T-helper 1 cell treated with Interleukin-12 subunit alpha and Interleukin-12 subunit beta and Interleukin-4 antibody, amounts not matched to agents 30 ng/mL and 1 ng/mL, for 36 hours (primary cell): Measurements from ENCODE around the gene IQUB. TPM values are rescaled to one million over a fixed set of nuclear protein-coding genes. Genes with fewer than 3 reads are reported as not detected.
"Not testable (repeated sequence)": the region's sequence is repeated elsewhere in the genome, so short reads cannot be mapped to it uniquely, and the experiment has no call there.

Source experiments
- intact Hi-C: fragments of 100-400 bp; cut with micrococcal nuclease; formaldehyde crosslinking; loops from one replicate; pipeline ENCODE4 v1.15.1; 2024
- total RNA-seq: library from RNA; stranded (reverse); gene quantifications from 2 replicates; pipeline ENCODE4 v1.2.3, GENCODE V29; 2022

IQUB gene
- 0.10 TPM in 1 of 2 replicates, not detected in the other for total RNA-seq

DNA sequence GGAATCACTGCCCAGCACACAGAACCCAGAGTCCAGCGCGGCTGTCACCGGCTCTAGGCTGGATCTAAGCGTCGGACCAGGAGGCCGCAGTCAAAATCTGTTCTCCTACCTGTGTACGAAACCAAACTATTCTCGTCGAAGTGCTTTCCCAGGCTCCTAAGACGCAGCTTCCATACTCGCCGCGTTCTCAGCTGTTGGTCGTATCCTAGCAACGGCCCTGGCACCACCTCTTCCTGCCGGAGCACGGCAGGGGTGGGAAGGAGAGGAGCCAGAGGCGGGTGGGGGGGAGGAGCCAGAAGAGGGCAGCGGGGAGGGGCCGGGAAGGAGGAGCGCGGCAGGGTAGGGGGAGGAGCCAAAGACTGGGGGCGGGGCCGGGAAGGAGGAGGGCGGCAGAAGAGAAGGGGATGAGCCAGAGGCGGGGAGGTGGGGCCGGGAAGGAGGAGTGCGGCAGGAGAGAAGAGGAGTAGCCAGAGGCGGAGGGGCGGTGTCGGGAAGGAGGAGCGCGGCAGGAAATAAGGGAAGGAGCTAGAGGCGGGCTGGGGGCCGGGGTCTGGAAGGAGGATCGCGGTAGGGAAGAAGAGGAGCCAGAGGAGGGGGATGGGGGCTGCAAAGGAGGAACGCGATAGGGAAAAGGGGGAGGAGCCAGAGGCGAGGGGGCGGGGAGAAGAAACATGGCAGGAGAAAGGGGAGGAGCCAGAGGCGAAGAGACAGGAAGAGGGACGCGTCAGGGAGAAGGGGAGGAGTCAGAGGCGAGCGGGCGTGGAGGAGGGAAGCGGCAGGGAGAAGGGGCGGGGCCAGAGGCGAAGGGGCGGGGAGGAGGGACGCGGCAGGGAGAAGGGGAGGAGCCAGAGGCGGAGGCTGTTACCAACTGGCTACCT lies at the start of gene IQUB:
IQUB (minus strand) TSS at position 213 of the 878 bp plus-strand sequence. CDS start 22,255 bp downstream, outside the sequence.
- intact Hi-C loops = loop anchor here (1.0 kb wide), 4 partner anchors 10 to 1395 kb away; partner anchors contain the start of genes NDUFA5, POT1 and WASL

DNA sequence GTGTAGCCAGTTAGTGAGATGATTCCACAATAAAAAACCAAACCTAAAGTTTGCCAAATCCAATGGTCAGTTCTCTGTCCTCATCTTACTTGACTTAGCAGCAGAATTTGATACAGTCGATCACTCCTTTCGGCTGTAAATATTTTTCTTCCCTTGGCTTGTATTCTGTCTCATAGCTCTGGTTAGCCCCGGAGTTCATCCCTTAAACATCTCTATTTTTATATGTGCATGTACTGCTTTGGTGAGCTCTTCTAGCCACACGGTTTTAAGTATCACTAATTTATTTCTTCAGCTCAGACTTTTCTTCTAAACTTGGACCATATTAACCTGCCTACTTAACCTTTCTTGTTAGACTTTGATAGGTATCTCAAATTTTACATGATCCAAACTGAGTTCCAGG lies 49.4 kb upstream of the IQUB start:
- intact Hi-C loops = no loop called here

DNA sequence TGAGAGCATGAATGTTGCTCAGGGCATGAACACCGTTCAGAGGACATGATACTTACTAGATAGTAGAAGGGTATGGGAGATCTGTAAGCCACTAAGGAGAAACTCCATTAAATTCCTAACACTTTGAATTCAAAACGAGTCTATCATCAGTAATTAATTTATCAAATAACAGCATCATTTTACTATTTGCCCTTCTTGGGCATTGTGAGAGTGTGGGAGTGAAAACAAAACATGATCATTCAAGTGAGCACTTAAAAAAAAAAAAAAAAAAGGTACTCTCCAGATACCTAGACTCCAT lies 46.7 kb upstream of the IQUB start:
- intact Hi-C loops = loop anchor here (1.0 kb wide), 1 partner anchor 291 kb away; no protein-coding TSS in a partner anchor

DNA sequence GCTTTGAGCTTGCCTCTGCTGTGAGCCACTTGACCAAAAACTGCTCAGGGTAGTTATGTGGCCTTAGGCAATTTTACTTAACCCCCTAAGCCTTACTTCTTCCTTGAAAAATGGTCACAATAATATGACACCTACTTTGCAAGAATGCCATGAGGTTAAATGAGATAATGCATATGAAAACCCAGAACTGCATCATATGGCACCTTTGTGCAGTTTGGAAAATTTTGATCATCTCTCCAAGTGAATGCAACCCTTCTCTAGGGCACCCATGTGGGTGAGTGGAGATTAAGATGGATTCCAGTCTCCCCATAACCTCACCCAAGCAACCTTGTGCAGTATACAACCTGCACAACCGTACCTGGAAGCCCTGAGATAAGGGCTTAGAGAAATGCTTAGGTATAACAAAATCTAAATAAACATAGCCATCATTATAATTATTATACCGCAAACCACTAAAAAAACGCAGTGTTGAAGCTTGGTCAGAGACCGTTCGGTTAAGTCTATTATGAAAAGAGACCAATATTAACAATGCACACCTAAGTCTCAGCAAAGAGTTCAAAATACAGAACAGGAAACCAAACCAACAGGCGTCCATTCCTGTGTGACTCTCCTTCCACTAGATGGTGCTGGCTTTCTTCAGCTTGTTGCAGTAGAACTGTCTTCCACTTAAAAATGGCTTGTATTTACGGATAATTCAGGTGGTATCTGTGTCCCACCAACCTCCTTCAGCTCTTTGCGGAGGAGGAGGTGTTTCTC lies 46.2 kb upstream of the IQUB start:
- intact Hi-C loops = loop anchor here (1.0 kb wide), 1 partner anchor 292 kb away; no protein-coding TSS in a partner anchor

DNA sequence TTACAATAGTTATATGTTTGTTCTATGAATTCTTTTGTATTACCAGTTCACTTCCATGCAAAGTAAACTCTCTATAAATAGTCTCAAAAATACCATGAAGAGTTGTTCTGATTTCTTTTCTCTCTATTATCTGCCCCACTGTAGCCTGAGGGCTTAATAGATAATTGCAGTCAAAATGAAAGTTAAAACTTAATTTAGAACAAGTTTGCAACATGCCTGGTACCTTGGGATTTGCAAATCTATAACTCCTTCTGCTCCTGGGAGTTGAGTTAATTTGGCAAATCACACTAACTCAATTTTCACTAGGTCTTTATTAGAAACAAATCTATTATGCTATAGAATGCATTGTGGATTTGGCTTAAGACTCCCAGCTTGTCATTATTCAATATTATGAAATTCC lies 45.0 kb upstream of the IQUB start:
- intact Hi-C loops = no loop called here

DNA sequence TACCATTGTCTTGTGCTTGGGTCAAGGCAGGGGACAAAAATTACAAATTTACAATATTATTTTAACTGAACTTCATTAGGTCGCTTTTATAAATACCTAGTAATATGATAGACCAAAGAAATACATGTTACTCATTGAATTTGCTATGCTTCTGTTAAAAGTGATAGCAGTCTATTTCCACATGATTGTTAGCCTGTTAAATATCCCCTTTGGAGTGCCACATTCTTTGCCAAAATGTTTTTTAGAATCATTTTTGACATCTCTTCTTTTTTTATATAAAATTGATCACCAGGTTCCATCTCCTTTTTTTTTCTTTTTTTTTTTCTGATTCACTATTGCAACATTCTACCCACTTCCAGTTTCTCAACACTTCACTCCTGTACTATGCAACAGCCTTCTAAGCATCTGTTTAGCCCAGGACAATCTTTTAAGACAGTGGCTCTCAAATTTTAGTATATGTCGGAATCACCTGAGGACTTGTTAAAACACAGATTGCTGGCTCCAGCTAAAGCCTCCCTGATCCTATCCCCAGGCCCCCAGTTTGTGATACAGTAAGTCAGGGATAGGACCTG lies 39.6 kb upstream of the IQUB start:
- intact Hi-C loops = no loop called here

DNA sequence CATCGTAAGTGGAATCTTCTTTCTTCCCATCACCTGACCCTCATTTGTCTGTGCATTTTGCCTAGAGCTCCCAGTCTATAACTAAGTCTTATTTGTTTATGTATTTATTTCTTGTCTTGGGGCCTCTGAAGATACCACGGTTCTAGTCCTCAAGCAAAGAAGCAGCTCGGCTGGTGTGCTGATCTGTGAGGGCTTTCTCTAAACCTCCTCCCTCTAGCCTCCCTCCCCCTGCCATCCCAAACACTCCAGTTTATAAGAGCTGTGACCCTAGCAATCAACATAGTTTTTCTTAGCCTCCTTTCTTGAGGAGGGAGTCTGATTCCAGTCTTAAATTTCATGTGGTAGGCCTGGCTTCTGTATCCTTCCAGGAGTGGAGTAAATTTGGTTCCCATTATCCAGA lies 38.9 kb upstream of the IQUB start:
- intact Hi-C loops = no loop called here

DNA sequence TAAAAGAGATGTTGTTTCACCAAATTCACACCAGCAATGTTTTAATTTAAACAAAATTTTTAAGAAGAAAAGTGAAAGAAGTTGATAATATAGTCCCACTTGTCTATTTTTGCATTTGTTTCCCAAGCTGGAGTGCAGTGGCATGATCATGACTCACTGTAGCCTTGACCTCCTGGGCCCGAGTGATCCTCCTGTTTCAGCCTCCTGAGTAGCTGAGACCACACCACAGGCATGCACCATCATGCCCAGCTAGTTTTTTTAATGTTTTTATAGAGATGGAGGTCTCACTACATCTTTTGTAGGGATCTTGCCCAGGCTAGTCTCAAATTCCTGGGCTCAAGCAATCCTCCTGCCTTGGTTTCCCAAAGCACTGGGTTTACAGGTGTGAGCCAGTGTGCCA lies 37.3 kb upstream of the IQUB start:
- intact Hi-C loops = no loop called here

DNA sequence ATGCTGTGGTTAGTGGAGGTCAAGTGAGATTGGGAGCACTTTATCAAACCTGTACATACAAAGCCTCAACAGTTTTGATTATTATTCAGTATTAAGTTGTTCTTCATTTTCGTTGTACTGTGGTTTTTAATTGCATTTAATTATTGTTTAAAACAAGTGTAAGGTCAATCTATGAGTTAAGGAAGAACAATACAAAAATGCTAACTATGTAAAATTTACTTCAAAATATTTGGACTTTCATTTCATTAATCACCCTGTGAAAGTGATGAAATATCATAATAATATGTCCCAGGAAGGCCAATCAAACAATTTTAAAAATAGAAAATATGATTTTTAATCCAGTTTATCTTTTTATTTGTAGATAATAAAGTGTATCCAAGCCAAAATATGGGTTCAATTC lies 36.8 kb upstream of the IQUB start:
- intact Hi-C loops = no loop called here

DNA sequence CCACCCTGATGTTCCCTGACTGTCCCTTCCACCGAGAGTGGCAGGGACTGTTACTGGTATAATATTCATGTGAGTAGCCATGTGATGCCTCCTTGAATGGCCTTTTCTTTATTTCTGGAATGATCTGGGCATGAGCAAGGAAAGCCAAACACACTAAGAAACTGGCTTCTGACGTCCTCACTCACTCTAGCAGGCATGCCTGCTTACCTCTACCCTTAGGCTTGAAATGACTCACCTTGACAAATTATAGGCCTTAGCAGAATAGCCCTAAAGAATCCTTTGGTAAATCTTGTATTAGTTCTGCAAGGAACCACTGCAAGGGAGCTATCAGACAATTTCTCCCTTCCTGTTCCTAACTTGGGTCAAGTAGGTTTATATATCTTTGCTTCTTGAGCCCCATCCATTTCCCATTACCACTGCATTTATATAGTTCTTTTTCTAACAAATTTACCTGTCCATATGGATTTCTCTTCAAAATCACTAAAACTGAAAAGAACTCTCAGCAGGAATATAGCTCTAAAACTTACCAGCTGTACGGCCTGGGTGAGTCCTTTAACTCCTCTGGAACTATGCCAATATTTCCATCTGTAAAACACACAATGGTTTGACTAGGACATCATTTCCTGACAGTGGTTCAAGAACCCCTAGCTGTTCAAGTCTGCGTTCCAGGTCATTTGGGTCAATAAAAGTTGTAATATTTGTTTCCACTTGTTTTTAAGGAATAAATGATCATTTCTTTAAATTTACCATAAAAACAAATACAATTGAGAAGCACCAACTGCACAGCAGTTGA lies 36.2 kb upstream of the IQUB start:
- intact Hi-C loops = no loop called here

DNA sequence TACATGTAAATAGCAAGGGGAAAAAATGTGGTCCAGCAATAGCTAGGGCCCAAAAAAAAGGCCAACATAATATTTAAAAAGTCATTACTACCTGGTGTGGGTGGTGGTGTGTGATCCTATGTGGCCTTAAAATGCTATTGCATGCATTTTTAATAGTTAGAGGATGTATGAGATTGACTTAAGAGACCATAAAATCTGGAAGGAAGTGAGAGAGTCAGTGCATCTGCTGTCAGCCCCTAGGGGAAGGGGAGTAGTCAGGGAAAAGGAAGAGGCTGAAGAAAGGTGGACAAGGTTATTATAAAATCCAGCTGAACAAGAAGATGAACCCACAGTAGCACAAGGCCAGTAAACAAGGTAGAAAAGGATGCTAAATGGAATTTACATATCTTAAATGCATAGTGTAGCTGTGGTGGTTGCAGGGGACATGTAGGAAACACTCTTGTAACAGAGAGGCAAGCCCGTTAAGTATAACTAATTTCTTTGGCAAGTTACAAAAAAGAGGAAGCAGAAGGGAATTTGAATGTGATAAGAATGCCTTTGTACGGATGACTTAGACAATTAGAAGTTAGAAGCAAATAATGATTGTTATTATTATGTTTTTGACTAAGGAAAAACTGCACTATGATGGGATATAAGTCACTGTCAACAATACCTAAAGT lies 35.1 kb upstream of the IQUB start:
- intact Hi-C loops = no loop called here

DNA sequence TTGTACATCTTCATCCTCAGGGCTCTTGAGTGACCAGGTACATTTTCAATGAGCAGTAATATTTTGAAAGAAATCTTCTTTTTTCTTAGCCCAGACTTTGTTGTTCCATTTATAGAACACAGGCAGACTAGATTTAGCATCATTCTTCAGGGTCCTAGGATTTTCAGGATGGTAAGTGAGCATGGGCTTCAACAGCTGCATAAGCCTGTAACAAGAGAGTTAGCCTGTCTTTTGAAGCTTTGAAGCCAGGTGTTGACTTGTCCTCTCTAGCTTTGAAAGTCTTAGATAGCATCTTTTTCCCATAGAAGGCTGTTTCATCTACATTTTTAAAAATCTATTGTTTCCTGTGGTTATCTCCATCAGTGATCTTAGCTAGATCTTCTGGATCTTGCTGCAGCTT lies 27.7 kb upstream of the IQUB start:
- intact Hi-C loops = no loop called here

DNA sequence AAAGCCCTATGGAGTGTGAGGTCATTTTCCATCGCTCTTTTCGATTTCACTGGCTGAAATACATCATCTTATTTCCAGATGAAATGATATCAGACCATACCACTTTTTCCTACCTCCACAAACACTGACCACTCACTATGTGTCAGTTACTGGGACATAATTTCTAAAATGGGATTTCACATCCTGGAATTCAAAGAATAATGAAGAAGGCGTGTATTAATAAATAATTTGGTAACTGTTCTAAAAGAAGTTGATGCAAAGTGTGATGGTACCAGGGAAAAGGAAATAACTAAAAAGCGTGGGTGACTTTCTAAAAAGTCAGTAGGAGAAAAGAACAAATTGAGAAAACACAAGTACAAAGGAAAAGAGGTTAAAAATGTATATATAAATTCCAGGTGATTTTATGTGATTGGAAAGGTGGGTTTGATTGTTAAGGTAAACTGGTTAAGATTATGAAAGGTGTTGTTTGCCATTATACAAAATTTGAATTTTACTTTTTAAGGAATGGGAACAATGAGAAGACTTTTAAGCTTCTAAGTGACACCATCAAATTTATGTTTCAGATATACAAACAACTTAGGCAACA lies 24.0 kb upstream of the IQUB start:
- intact Hi-C loops = loop anchor here (1.0 to 2.0 kb wide), 2 partner anchors 66 to 266 kb away; no protein-coding TSS in a partner anchor

DNA sequence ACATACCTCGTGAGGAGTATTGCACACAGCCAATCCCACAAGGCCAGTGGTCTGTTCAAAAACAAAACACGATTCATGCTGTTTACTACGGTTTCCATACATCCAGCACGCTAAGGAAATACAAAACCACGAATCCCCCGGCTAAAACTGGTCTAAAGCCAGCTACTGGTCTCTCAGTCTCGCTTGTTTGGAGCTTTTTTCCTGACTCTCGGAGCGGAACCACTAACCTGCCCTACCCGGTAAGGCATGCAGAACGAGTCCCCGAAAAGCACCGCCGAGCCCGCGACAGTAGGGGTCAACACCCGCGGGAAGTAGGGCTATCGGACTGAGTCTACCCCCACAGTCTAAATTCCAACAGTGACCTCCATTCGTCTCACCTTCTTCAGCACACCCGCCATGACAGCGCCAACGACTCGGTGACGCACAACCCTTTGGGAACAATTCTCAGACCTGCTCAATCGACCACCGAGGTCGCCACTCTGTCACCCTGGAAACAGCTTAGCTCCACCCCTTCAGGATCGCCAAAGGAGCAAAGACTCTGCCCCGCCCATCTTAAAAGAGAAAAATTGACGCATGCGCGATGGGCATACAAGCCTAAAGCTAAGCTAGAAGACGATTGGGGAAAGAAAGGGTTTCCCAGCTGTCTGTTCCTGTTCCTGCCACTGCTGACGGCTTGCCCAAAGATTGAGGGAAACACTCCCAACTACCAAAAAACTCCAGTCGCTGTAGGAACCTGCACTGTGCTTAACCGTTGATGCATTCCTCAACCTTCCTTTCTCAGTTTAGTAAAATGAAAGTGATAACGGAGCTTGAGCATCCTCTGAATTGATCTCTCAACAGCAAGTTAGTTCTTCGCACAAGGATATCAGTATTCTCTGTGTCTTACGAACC lies 23.2 kb upstream of the IQUB start, which contains the start of gene NDUFA5:
NDUFA5 (minus strand) TSS at position 421 of the 891 bp plus-strand sequence; CDS start at position 398, 23 bp downstream.
- intact Hi-C loops = loop anchor here (1.0 to 2.0 kb wide), 6 partner anchors 23 to 1372 kb away; partner anchors contain the start of genes IQUB, POT1 and WASL

DNA sequence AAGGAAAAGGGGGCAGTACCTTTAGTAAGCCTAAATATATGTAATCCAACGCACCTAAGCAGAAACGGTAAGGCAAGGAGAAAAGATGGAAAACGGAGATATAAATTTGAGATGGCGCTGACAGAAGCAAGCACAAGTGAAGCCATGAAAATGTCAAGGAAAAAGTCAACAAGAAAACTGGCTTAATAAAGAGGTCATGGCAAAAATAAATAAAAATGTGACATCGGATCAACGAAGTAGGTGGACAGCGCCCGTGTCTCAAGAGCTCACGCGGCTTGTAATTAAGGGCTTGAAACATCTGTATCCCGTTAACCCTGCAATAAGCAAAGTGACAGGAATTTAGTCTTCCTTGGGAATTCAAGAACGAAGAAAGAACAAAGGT lies 22.6 kb upstream of the IQUB start:
- intact Hi-C loops = loop anchor here (1.0 kb wide), 4 partner anchors 23 to 1372 kb away; partner anchors contain the start of genes IQUB, POT1 and WASL

DNA sequence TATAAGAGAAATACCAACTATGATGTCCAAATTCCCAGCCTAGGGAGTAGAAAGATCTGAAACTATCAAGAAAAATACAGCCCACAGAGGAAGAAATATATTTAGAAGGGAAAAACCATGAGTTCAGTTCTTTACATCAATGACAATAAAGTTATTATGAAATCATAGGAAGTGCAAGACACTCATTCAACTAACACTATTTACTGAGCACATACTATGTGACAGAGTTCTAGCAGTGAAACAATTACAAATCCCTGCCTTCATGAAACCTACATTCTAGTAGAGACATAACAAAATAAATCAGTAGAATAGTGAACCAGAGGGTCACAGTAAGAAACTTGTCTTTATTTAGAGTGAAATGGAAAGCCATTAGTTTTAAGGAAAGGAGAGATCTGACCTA lies 21.1 kb upstream of the IQUB start:
- intact Hi-C loops = no loop called here

DNA sequence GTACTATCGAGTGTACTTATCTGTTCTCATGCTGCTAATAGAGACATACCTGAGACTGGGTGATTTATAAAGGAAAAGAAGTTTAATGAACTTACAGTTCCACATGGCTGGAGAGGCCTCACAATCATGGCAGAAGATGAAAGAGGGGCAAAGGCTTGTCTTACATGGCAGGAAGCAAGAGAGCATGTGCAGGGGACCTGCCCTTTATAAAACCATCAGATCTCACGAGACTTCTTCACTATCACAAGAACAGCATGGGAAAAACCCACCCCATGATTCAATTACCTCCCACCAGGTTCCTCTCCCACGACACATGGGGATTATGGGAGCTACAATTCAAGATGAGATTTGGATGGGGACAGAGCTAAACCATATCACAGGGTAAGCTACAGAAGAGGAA lies 18.8 kb upstream of the IQUB start:
- intact Hi-C loops = no loop called here

DNA sequence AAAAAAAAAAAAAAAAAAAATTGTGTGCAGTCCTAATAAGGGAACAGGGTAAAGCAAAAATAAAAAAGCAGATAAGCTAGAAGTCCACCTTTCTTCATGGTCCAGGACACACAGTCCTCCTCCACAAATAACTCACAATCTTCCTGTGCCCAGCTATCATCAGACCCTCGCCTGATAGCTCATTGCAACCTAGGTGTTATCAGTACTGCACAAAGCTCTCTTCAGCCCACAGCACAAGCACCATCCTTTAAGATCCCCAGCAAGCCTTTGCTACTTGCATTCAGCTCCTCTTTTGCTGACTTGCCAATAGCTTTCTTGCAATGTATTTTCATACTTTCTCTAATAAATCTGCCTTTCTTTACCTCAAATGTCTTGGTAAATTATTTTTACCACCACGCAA lies 18.2 kb upstream of the IQUB start:
- intact Hi-C loops = no loop called here

DNA sequence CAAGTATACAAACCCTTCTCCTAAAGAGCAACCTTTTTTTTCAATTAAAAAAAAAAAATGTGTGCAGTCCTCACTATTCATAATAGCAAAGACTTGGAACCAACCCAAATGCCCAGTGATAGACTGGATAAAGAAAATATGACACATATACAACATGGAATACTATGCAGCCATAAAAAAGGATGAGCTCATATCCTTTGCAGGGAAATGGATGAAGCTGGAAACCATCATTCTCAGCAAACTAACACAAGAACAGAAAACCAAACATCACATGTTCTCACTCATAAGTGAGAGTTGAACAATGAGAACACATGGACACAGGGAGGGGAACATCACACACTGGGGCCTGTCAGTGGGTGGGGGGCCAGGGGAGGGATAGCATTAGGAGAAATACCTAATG lies 17.7 kb upstream of the IQUB start:
- intact Hi-C loops = not testable (repeated sequence)
